ENCODE data around the gene CST4.

GRCh38 chr20:23652371-23652770, 36.5 kb downstream of the CST4 start:
- TF ChIP-seq CTCF (IDR thresholded peaks at IDR 0.05) (no peak), POLR2A (IDR thresholded peaks at IDR 0.05) (no peak)
